Pulmonary artery endothelial cell (primary cell): Measurements from ENCODE around the gene FIBP. TPM values are rescaled to one million over a fixed set of nuclear protein-coding genes. Genes with fewer than 3 reads are reported as not detected.
"Not testable (repeated sequence)": the region's sequence is repeated elsewhere in the genome, so short reads cannot be mapped to it uniquely, and the experiment has no call there.

ENCODE experiments used
- DNase-seq: peaks from one replicate; pipeline ENCODE4 v3.0.0-alpha.2; 2011; ENCODE audit warnings: low read depth, low spot score
- total RNA-seq: library from RNA; depleted of rRNA; stranded (reverse); fragments of >200 nt; gene quantifications from 2 replicates; pipeline ENCODE4 v1.2.3, GENCODE V29; 2014

FIBP gene
- total RNA-seq, 1 donor from 2014 or later: 229 TPM

- DNase-seq: no peak
These were observed 38.9 kb downstream of the FIBP start for GRCh38 chr11:65849366-65849765.

DNA sequence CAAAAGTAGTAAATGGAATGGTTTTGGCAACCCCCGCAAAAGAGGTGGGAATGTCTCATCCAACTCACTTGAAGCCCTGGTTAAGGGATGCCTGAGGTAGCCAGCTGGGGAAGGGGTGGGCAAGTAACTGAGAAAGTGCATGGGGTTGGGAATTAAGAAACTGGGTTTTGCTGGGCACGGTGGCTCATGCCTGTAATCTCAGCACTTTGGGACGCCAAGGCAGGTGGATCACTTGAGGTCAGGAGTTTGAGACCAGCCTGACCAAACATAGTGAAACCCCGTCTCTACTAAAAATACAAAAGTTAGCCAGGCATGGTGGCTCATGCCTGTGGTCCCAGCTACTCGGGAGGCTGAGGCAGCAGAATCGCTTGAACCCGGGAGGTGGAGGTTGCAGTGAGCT lies 39.6 kb downstream of the FIBP start:
- not testable (repeated sequence) for DNase-seq

- DNase-seq: no peak
These were observed 40.5 kb downstream of the FIBP start for GRCh38 chr11:65847746-65848145.

- no peak for DNase-seq
These were observed 43.9 kb downstream of the FIBP start for GRCh38 chr11:65844231-65844872.

- no peak for DNase-seq
These were observed 44.5 kb downstream of the FIBP start for GRCh38 chr11:65843811-65844210.

- DNase-seq: no peak
These were observed 46.1 kb downstream of the FIBP start for GRCh38 chr11:65842144-65842543.

DNA sequence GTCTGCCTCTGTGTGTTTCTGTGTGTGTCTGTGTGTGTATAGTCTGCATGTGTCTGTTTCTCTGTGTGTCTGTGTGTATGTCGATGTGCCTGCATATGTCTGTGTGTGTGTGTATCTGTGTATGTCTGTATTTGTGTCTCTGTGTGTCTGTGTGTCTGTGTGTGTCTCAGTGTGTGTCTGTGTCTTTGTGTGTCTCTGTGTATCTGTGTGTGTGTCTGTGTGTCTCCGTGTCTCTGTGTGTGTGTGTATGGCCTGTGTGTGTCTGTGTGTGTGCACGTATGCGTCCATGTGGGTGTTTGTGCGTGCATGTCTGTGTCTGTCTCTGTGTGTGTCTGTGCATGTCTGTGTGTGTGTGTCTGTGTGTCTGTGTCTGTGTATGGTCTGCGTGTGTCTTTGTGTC lies 54.1 kb downstream of the FIBP start:
- DNase-seq: no peak

Other genes starting within 250 kb of the FIBP start
- gene RELA, start 225.6 kb downstream of the FIBP start, total RNA-seq: 20.0 and 22.5 TPM in 2 replicates
- 35.5 and 37.7 TPM in 2 replicates for gene KAT5, start 176.2 kb downstream of the FIBP start, total RNA-seq
- gene RNASEH2C, start 167.7 kb downstream of the FIBP start, total RNA-seq: 38.1 and 46.3 TPM in 2 replicates
- gene AP5B1, start 107.5 kb downstream of the FIBP start, total RNA-seq: 7.6 and 8.6 TPM in 2 replicates
- gene OVOL1, start 101.4 kb downstream of the FIBP start, total RNA-seq: not detected in 2 replicates
- 0.14 and 0.79 TPM in 2 replicates for gene SNX32, start 54.5 kb downstream of the FIBP start, total RNA-seq
- 1,363 and 1,402 TPM in 2 replicates for gene CFL1, start 30.3 kb downstream of the FIBP start, total RNA-seq
- 50.7 and 52.8 TPM in 2 replicates for gene MUS81, start 28.0 kb downstream of the FIBP start, total RNA-seq
- 23.9 and 32.8 TPM in 2 replicates for gene EFEMP2, start 15.7 kb downstream of the FIBP start, total RNA-seq
- 0.07 TPM in 1 of 2 replicates, not detected in the other for gene CTSW, start 8.6 kb downstream of the FIBP start, total RNA-seq
- gene CCDC85B, start 2.2 kb upstream of the FIBP start, total RNA-seq: 105 and 129 TPM in 2 replicates
- gene FOSL1, start 11.9 kb upstream of the FIBP start, total RNA-seq: 11.5 and 16.4 TPM in 2 replicates
- 15.2 and 17.3 TPM in 2 replicates for gene C11orf68, start 30.6 kb upstream of the FIBP start, total RNA-seq
- 150 and 187 TPM in 2 replicates for gene DRAP1, start 31.0 kb upstream of the FIBP start, total RNA-seq
- not detected in 2 replicates for gene TSGA10IP, start 57.0 kb upstream of the FIBP start, total RNA-seq
- gene SART1, start 73.3 kb upstream of the FIBP start, total RNA-seq: 52.8 and 60.4 TPM in 2 replicates
- gene EIF1AD, start 113.7 kb upstream of the FIBP start, total RNA-seq: 34.0 and 47.6 TPM in 2 replicates
- gene BANF1, start 114.0 kb upstream of the FIBP start, total RNA-seq: 38.8 and 45.2 TPM in 2 replicates
- 0.26 and 0.49 TPM in 2 replicates for gene CST6, start 123.5 kb upstream of the FIBP start, total RNA-seq
- gene CATSPER1, start 138.0 kb upstream of the FIBP start, total RNA-seq: 0.11 and 0.20 TPM in 2 replicates
- 0.07 and 0.14 TPM in 2 replicates for gene GAL3ST3, start 160.7 kb upstream of the FIBP start, total RNA-seq
- 107 and 129 TPM in 2 replicates for gene SF3B2, start 163.9 kb upstream of the FIBP start, total RNA-seq
- gene PACS1, start 181.8 kb upstream of the FIBP start, total RNA-seq: 17.5 and 21.9 TPM in 2 replicates